ENCODE measurements around the gene CCNI. TPM values are rescaled to one million over a fixed set of nuclear protein-coding genes. Genes with fewer than 3 reads are reported as not detected.
"Not testable (repeated sequence)": the region's sequence is repeated elsewhere in the genome, so short reads cannot be mapped to it uniquely, and the experiment has no call there.

Gene CCNI
- total RNA-seq, 1 donor from 2014 or later: 206 TPM

GRCh38 chr4:77040854-77041725 is 34.7 kb downstream of the CCNI start:
- Histone ChIP-seq H3K4me3 (no peak overlapping the region), H3K27ac (no peak overlapping the region), H3K27me3 (no peaks in the 10 kb centered on the region), H3K4me1 (no peaks in the 10 kb centered on the region), H3K9me3 (no peaks in the 10 kb centered on the region), H3K36me3 (no peaks in the 10 kb centered on the region)
- intact Hi-C loops (cut with DNase I): loop anchor here (10.0 kb wide), 1 partner anchor 96 kb away; the partner anchor contains the start of gene SEPTIN11
- no peak for DNase-seq (ENCODE audit: extremely low spot score in 2 of 2)
- TF ChIP-seq, protein P1, sequence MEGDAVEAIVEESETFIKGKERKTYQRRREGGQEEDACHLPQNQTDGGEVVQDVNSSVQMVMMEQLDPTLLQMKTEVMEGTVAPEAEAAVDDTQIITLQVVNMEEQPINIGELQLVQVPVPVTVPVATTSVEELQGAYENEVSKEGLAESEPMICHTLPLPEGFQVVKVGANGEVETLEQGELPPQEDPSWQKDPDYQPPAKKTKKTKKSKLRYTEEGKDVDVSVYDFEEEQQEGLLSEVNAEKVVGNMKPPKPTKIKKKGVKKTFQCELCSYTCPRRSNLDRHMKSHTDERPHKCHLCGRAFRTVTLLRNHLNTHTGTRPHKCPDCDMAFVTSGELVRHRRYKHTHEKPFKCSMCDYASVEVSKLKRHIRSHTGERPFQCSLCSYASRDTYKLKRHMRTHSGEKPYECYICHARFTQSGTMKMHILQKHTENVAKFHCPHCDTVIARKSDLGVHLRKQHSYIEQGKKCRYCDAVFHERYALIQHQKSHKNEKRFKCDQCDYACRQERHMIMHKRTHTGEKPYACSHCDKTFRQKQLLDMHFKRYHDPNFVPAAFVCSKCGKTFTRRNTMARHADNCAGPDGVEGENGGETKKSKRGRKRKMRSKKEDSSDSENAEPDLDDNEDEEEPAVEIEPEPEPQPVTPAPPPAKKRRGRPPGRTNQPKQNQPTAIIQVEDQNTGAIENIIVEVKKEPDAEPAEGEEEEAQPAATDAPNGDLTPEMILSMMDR (IDR thresholded peaks at IDR 0.05): no peak

DNA sequence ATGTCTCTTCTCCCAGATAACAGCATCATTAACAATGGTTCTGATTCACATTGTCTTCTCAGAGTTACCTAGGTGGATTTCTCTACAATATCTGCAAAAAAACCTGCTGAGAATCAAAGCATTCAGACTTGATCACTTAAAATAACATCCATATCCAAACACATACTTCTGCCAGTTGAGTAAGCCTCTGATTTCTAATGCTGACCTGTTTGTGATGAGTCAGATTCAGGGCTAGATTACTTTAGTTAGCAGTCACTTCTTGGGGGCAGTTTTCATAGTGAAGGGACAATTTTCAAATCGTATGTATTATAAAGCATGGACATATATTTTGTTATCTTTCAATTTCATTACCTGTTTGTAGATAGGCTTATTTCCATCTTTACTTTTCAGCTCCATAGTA is 35.5 kb downstream of the CCNI start:
- no peak for DNase-seq (ENCODE audit: extremely low spot score in 2 of 2)
- no peaks in the 10 kb centered on the region for H3K36me3 ChIP-seq
- H3K9me3 ChIP-seq: no peaks in the 10 kb centered on the region
- TF ChIP-seq, protein P1 (IDR thresholded peaks at IDR 0.05): no peak
- no peak for TF ChIP-seq POLR2AphosphoS5 (IDR thresholded peaks at IDR 0.05; ENCODE audit: insufficient read depth in 1 of 2, low read depth in 1 of 2)
- TF ChIP-seq POLR2A (IDR thresholded peaks at IDR 0.05): no peak
- H3K4me3 ChIP-seq: no peak overlapping the region
- no peaks in the 10 kb centered on the region for H3K4me1 ChIP-seq
- intact Hi-C loops (cut with DNase I): loop anchor here (10.0 kb wide), 1 partner anchor 95 kb away; the partner anchor contains the start of gene SEPTIN11
- no peak overlapping the region for H3K27ac ChIP-seq
- no peaks in the 10 kb centered on the region for H3K27me3 ChIP-seq

GRCh38 chr4:77039796-77040195 is 36.0 kb downstream of the CCNI start:
- intact Hi-C loops (cut with DNase I): loop anchor here (10.0 kb wide), 1 partner anchor 95 kb away; the partner anchor contains the start of gene SEPTIN11
- H3K36me3 ChIP-seq: no peaks in the 10 kb centered on the region
- H3K9me3 ChIP-seq: no peaks in the 10 kb centered on the region
- no peak overlapping the region for H3K4me3 ChIP-seq
- H3K4me1 ChIP-seq: no peaks in the 10 kb centered on the region
- no peak for DNase-seq (ENCODE audit: extremely low spot score in 2 of 2)
- H3K27me3 ChIP-seq: no peaks in the 10 kb centered on the region
- no peak overlapping the region for H3K27ac ChIP-seq
- TF ChIP-seq POLR2AphosphoS5 (IDR thresholded peaks at IDR 0.05; ENCODE audit: insufficient read depth in 1 of 2, low read depth in 1 of 2): no peak
- TF ChIP-seq, protein P1 (IDR thresholded peaks at IDR 0.05): no peak

- Histone ChIP-seq H3K4me1 (no peaks in the 10 kb centered on the region), H3K27me3 (no peaks in the 10 kb centered on the region), H3K27ac (no peak overlapping the region), H3K36me3 (no peaks in the 10 kb centered on the region), H3K9me3 (no peaks in the 10 kb centered on the region), H3K4me3 (no peak overlapping the region)
- TF ChIP-seq POLR2A (IDR thresholded peaks at IDR 0.05): no peak
- TF ChIP-seq POLR2AphosphoS5 (IDR thresholded peaks at IDR 0.05; ENCODE audit: insufficient read depth in 1 of 2, low read depth in 1 of 2): no peak
- TF ChIP-seq, protein P1 (IDR thresholded peaks at IDR 0.05): no peak
- DNase-seq (ENCODE audit: extremely low spot score in 2 of 2): no peak
- intact Hi-C loops (cut with DNase I): no loop called here
These were observed 38.1 kb downstream of the CCNI start for GRCh38 chr4:77037736-77038135.

DNA sequence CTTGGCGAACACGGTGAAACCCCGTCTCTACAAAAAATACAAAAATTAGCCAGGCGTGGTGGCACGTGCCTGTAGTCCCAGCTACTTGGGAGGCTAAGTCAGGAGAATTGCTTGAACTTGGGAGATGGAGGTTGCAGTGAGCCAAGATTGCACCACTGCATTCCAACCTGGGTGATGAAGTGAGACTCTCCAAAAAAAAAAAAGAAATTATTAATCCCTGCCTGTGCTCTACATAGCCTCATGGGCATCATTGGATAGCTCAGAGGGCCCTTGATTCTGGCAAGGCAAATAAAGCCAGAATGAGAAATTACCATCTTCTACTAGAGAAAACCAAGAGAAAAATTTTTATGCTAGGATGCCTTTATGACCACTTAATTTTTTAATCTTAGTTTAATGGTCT is 38.6 kb downstream of the CCNI start:
- H3K27me3 ChIP-seq; H3K27ac ChIP-seq; H3K4me1 ChIP-seq; H3K36me3 ChIP-seq; H3K9me3 ChIP-seq; intact Hi-C loops (cut with DNase I); DNase-seq (ENCODE audit: extremely low spot score in 2 of 2); H3K4me3 ChIP-seq: not testable (repeated sequence)
